Neural cell (in vitro differentiated cells): Measurements from ENCODE around the gene ANKRD33. TPM values are rescaled to one million over a fixed set of nuclear protein-coding genes. Genes with fewer than 3 reads are reported as not detected.

Experiments
- H2AFZ ChIP-seq: fragments of 200-600, 300-800 bp; sonication (generic), shearing (Covaris generic); 2 replicates; pipeline ENCODE4 v1.6.0; 2014; ENCODE audit warnings: low read depth, mild to moderate bottlenecking, antibody characterized with exemption, low read length, moderate library complexity
- H3F3A ChIP-seq: fragments of 200-600 bp; shearing (Covaris generic); 2 replicates; pipeline ENCODE4 v1.6.1; 2016; ENCODE audit warnings: mild to moderate bottlenecking, moderate library complexity, mixed read lengths, antibody characterized with exemption, low read length; ENCODE audit not compliant: insufficient read depth, poor library complexity, severe bottlenecking
- H3K27ac ChIP-seq: fragments of 200-600, 300-800 bp; sonication (generic), shearing (Covaris generic); 2 replicates; pipeline ENCODE4 v1.5.1; 2014; ENCODE audit warnings: mild to moderate bottlenecking, low read length, moderate library complexity
- H3K27me3 ChIP-seq: fragments of 300-800, 200-600 bp; sonication (generic), shearing (Covaris generic); 2 replicates; pipeline ENCODE4 v1.6.0; 2014; ENCODE audit warnings: mild to moderate bottlenecking, low read depth, low read length, moderate library complexity; ENCODE audit not compliant: insufficient read depth
- H3K36me3 ChIP-seq: fragments of 300-800, 200-600 bp; sonication (generic), shearing (Covaris generic); 2 replicates; pipeline ENCODE4 v1.5.1; 2014; ENCODE audit warnings: mild to moderate bottlenecking, antibody characterized with exemption, low read length, moderate library complexity; ENCODE audit not compliant: insufficient read depth
- H3K4me2 ChIP-seq: fragments of 300-800, 200-600 bp; sonication (generic), shearing (Covaris generic); 2 replicates; pipeline ENCODE4 v1.6.0; 2014; ENCODE audit warnings: mild to moderate bottlenecking, low read length
- H3K4me3 ChIP-seq: fragments of 300-800, 200-600 bp; sonication (generic), shearing (Covaris generic); 2 replicates; pipeline ENCODE4 v1.5.1; 2014; ENCODE audit warnings: mild to moderate bottlenecking, low read length, moderate library complexity
- H3K79me2 ChIP-seq: fragments of 200-600 bp; shearing (Covaris generic); replicated peaks from 2 replicates; pipeline ENCODE4 v1.6.0; 2014; ENCODE audit warnings: mild to moderate bottlenecking, low read length, moderate library complexity; ENCODE audit not compliant: insufficient read depth
- H3K9ac ChIP-seq: fragments of 300-800, 200-600 bp; sonication (generic), shearing (Covaris generic); 2 replicates; pipeline ENCODE4 v1.6.1; 2016; ENCODE audit warnings: mild to moderate bottlenecking, low read length, mixed read lengths
- H3K9me2 ChIP-seq: fragments of 200-600 bp; shearing (Covaris generic); 2 replicates; pipeline ENCODE4 v1.6.1; 2016; ENCODE audit warnings: mild to moderate bottlenecking, low read length, mixed read lengths; ENCODE audit not compliant: insufficient read depth
- H3K9me3 ChIP-seq: fragments of 200-600, 300-800 bp; sonication (generic), shearing (Covaris generic); 2 replicates; pipeline ENCODE4 v1.6.1; 2016; ENCODE audit warnings: mild to moderate bottlenecking, mixed run types, low read length, moderate library complexity, mixed read lengths
- H4K20me1 ChIP-seq: fragments of 200-600 bp; shearing (Covaris generic); 2 replicates; pipeline ENCODE4 v1.6.1; 2016; ENCODE audit warnings: mild to moderate bottlenecking, mixed run types; ENCODE audit not compliant: insufficient read depth
- CTCF ChIP-seq: fragments of 450-650 bp; IDR thresholded peaks from 2 replicates; pipeline ENCODE4 v1.5.1; 2014; ENCODE audit warnings: antibody characterized with exemption, mild to moderate bottlenecking, moderate library complexity; ENCODE audit not compliant: poor library complexity, severe bottlenecking
- EP300 ChIP-seq: fragments of 450-650 bp; conservative IDR thresholded peaks from 2 replicates; pipeline ENCODE4 v1.6.1; 2014; ENCODE audit warnings: antibody characterized with exemption, mild to moderate bottlenecking, moderate library complexity; ENCODE audit not compliant: poor library complexity, severe bottlenecking
- EZH2 ChIP-seq: fragments of 200-600, 300-800 bp; shearing (Covaris generic), sonication (generic); IDR thresholded peaks from 2 replicates; pipeline ENCODE4 v1.6.1; 2014; ENCODE audit warnings: antibody characterized with exemption, low read length, borderline replicate concordance, mild to moderate bottlenecking; ENCODE audit not compliant: insufficient read depth, poor library complexity, severe bottlenecking
- MXI1 ChIP-seq: fragments of 450-650 bp; conservative IDR thresholded peaks from 2 replicates; pipeline ENCODE4 v1.6.1; 2014; ENCODE audit warnings: antibody characterized with exemption, mild to moderate bottlenecking; ENCODE audit not compliant: poor library complexity, severe bottlenecking
- POLR2AphosphoS5 ChIP-seq: IDR thresholded peaks from 2 replicates; pipeline ENCODE4 v1.6.1; 2012
- RAD21 ChIP-seq: fragments of 450-650 bp; conservative IDR thresholded peaks from 2 replicates; pipeline ENCODE4 v1.6.1; 2014; ENCODE audit warnings: antibody characterized with exemption, mild to moderate bottlenecking, moderate library complexity
- REST ChIP-seq: IDR thresholded peaks from 2 replicates; pipeline ENCODE4 v1.6.1; 2012; ENCODE audit warnings: borderline replicate concordance
- SMC3 ChIP-seq: fragments of 450-650 bp; conservative IDR thresholded peaks from 2 replicates; pipeline ENCODE4 v1.6.1; 2014; ENCODE audit warnings: antibody characterized with exemption, mild to moderate bottlenecking, moderate library complexity; ENCODE audit not compliant: poor library complexity
- TAF1 ChIP-seq: IDR thresholded peaks from 2 replicates; pipeline ENCODE4 v1.6.1; 2012; ENCODE audit warnings: low read depth
- polyA plus RNA-seq: library from polyadenylated mRNA; depleted of rRNA; stranded (reverse); fragments of >200 nt; gene quantifications from 2 replicates; pipeline ENCODE4 v1.2.3, GENCODE V29; 2014

The ANKRD33 gene
- polyA plus RNA-seq, 1 donor from 2014 or later: not detected

- Histone ChIP-seq H4K20me1 (no peaks in the 10 kb centered on the region), H3K36me3 (no peaks in the 10 kb centered on the region), H3F3A (no peaks in the 10 kb centered on the region), H3K9ac (no peak overlapping the region), H3K9me2 (no peaks in the 10 kb centered on the region), H3K4me3 (no peak overlapping the region), H3K9me3 (no peaks in the 10 kb centered on the region), H3K79me2 (no peaks in the 10 kb centered on the region), H2AFZ (no peak overlapping the region), H3K27me3 (no peaks in the 10 kb centered on the region), H3K27ac (no peak overlapping the region), H3K4me2 (no peak overlapping the region)
- no peak for TF ChIP-seq MXI1
- TF ChIP-seq SMC3: no peak
- TF ChIP-seq REST: no peak
- TF ChIP-seq POLR2AphosphoS5: no peak
- no peak for TF ChIP-seq TAF1
- TF ChIP-seq CTCF: no peak
- no peak for TF ChIP-seq EP300
- no peak for TF ChIP-seq RAD21
- TF ChIP-seq EZH2: no peak
Observed at GRCh38 chr12:51893786-51894185, 5.9 kb downstream of the ANKRD33 start.

GRCh38 chr12:51895378-51896135 lies 7.7 kb downstream of the ANKRD33 start:
- H3K27ac ChIP-seq: no peak overlapping the region
- H3K4me3 ChIP-seq: no peak overlapping the region
- no peaks in the 10 kb centered on the region for H3K36me3 ChIP-seq
- no peaks in the 10 kb centered on the region for H3K9me2 ChIP-seq
- no peaks in the 10 kb centered on the region for H3K27me3 ChIP-seq
- no peaks in the 10 kb centered on the region for H4K20me1 ChIP-seq
- no peak overlapping the region for H2AFZ ChIP-seq
- no peak overlapping the region for H3K4me2 ChIP-seq
- TF ChIP-seq SMC3 (no peak), RAD21 (no peak), EP300 (no peak), CTCF (no peak), REST (no peak)
- H3K9ac ChIP-seq: no peak overlapping the region
- H3K9me3 ChIP-seq: no peaks in the 10 kb centered on the region
- no peaks in the 10 kb centered on the region for H3F3A ChIP-seq
- H3K79me2 ChIP-seq: no peaks in the 10 kb centered on the region
